HG03378 (cell line): ENCODE measurements around the gene SERPINB7.

Experiments
- ATAC-seq: cut with Tn5 transposase; IDR thresholded peaks from one replicate; pipeline ENCODE4 v1.9.1; 2021; ENCODE audit warnings: mild to moderate bottlenecking, moderate library complexity; ENCODE audit not compliant: unreplicated experiment

Gene SERPINB7

GRCh38 chr18:63843008-63843407 is 67.8 kb downstream of the SERPINB7 start:
- no peak for ATAC-seq

- ATAC-seq = peak; percentile 71
These were observed 69.0 kb downstream of the SERPINB7 start for GRCh38 chr18:63844254-63844653.

DNA sequence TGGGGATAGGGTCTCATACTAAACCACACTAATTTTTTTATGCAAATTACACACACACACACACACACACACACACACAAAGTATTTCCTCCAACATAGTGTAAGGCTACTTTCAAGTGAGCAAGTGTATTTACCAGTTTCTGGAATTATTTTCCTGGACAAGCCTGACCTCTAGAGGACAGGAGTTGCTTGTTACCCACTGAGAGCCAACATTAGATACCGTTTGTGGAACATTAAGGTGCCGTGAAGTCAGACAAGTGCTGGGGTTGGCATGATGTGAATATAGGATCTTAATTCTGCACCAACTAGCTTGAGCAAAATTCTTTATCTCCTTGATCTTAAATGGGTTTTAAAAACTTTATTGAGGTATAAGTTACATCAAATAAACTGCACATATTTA is 72.9 kb downstream of the SERPINB7 start:
- ATAC-seq = peak; percentile 49

- ATAC-seq = peak; percentile 79
These were observed 74.8 kb downstream of the SERPINB7 start for GRCh38 chr18:63850020-63850419.

DNA sequence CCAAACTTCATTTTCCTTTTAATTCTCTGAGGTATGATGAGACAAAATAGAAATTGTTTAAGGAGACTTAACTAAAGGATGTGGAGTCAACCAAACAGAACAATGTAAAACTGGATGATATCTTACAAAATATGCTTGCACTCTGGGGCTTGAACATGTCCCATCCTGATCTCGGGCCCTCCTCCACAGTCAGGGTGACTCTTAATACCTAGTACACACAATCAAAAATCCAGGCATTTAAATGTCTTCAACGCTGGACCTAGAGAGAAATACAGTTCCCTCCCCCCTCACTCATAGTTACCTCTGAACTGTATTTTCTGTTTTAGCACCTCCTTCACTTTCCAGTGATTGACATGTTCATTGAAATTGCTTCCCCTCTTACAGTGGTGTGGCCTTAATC is 75.4 kb downstream of the SERPINB7 start:
- no peak for ATAC-seq
